Measurements from ENCODE around the gene ALKBH6.
A peak's percentile ranks its signal among the peaks of the same experiment; 100 is the strongest.

- TF ChIP-seq CTCF (conservative IDR thresholded peaks at IDR 0.05; ENCODE audit: low read length) = peak; percentile 80
- TF ChIP-seq EZH2phosphoT487 (IDR thresholded peaks at IDR 0.05; ENCODE audit: borderline replicate concordance, low read depth, low read length) = no peak
Measured at GRCh38 chr19:35977446-35978222, 36.4 kb downstream of the ALKBH6 start.
